B cell (primary cell): ENCODE data around the gene PODN.

ENCODE experiments used
- EZH2 ChIP-seq: IDR thresholded peaks from 2 replicates; pipeline ENCODE4 v1.6.1; 2012; ENCODE audit warnings: borderline replicate concordance, low read depth, mild to moderate bottlenecking, moderate library complexity, low read length; ENCODE audit not compliant: insufficient read depth, poor library complexity, severe bottlenecking
- TF ChIP-seq, protein P1 (sequence below): fragments of 200-600 bp; IDR thresholded peaks from one replicate; pipeline ENCODE4 v1.8.0; 2022; ENCODE audit warnings: antibody characterized with exemption, mild to moderate bottlenecking

DNA sequence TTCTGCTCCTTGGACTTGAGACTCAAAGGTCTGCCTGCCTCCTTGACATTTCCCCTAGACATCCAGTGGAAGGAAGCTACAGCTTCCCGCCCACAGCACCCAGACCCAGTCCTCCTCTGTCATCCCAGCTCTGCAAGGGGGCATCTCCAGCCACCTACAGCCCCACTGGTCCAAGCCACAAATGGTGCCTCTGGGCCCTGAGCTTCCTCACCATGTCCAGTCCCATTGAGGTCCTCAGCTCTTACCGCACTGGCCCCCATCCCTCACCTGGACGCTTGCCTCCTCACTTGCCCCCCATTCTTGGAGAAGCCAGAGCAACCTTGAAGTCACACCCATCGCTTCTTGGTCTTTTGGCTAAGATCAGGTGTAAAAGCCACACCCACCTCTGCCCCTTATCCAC, 13.2 kb downstream of the PODN start:
- TF ChIP-seq, protein P1, sequence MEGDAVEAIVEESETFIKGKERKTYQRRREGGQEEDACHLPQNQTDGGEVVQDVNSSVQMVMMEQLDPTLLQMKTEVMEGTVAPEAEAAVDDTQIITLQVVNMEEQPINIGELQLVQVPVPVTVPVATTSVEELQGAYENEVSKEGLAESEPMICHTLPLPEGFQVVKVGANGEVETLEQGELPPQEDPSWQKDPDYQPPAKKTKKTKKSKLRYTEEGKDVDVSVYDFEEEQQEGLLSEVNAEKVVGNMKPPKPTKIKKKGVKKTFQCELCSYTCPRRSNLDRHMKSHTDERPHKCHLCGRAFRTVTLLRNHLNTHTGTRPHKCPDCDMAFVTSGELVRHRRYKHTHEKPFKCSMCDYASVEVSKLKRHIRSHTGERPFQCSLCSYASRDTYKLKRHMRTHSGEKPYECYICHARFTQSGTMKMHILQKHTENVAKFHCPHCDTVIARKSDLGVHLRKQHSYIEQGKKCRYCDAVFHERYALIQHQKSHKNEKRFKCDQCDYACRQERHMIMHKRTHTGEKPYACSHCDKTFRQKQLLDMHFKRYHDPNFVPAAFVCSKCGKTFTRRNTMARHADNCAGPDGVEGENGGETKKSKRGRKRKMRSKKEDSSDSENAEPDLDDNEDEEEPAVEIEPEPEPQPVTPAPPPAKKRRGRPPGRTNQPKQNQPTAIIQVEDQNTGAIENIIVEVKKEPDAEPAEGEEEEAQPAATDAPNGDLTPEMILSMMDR = no peak
- no peak for TF ChIP-seq EZH2
